ENCODE data around the gene CDV3. TPM values are rescaled to one million over a fixed set of nuclear protein-coding genes. Genes with fewer than 3 reads are reported as not detected.
A peak's percentile ranks its signal among the peaks of the same experiment; 100 is the strongest.
"Not testable (repeated sequence)": the region's sequence is repeated elsewhere in the genome, so short reads cannot be mapped to it uniquely, and the experiment has no call there.

The CDV3 gene
- 137 TPM for polyA plus RNA-seq (2013, experiment 1 of 2; ENCODE audit: insufficient read length)
- polyA plus RNA-seq (2013, experiment 2 of 2; ENCODE audit: insufficient read length) = 149 TPM

- no peak for DNase-seq
Observed at GRCh38 chr3:133573629-133574194, at the start of gene CDV3. Gene CDV3, plus strand, starts transcription at chr3:133573686. Its CDS starts 359 bp downstream, at chr3:133574045.

GRCh38 chr3:133523758-133524157 lies 49.7 kb upstream of the CDV3 start:
- not testable (repeated sequence) for DNase-seq

- DNase-seq = no peak
Observed at GRCh38 chr3:133525435-133525834, 48.1 kb upstream of the CDV3 start.

- no peak for DNase-seq
Observed at GRCh38 chr3:133527081-133527715, 46.3 kb upstream of the CDV3 start.

GRCh38 chr3:133529809-133530208 lies 43.7 kb upstream of the CDV3 start:
- DNase-seq = no peak

GRCh38 chr3:133531981-133532380 lies 41.5 kb upstream of the CDV3 start:
- DNase-seq = peak; percentile 69

GRCh38 chr3:133532951-133533350 lies 40.5 kb upstream of the CDV3 start:
- DNase-seq = peak; percentile 77

GRCh38 chr3:133535971-133536881 lies 37.3 kb upstream of the CDV3 start:
- DNase-seq = peak; percentile 92

- not testable (repeated sequence) for DNase-seq
Observed at GRCh38 chr3:133537131-133537530, 36.4 kb upstream of the CDV3 start.

GRCh38 chr3:133538154-133538553 lies 35.3 kb upstream of the CDV3 start:
- DNase-seq = no peak

- DNase-seq = peak; percentile 61
Observed at GRCh38 chr3:133540896-133541674, 32.4 kb upstream of the CDV3 start.

GRCh38 chr3:133542871-133543270 lies 30.6 kb upstream of the CDV3 start:
- no peak for DNase-seq

- not testable (repeated sequence) for DNase-seq
Observed at GRCh38 chr3:133544983-133545382, 28.5 kb upstream of the CDV3 start.

GRCh38 chr3:133547432-133548041 lies 25.9 kb upstream of the CDV3 start:
- peak; percentile 87 for DNase-seq

- DNase-seq = peak; percentile 72
Observed at GRCh38 chr3:133548090-133548489, 25.4 kb upstream of the CDV3 start.

GRCh38 chr3:133549565-133549964 lies 23.9 kb upstream of the CDV3 start:
- DNase-seq = no peak

- not testable (repeated sequence) for DNase-seq
Observed at GRCh38 chr3:133551589-133551988, 21.9 kb upstream of the CDV3 start.

- no peak for DNase-seq
Observed at GRCh38 chr3:133561679-133562078, 11.8 kb upstream of the CDV3 start.

GRCh38 chr3:133562376-133562775 lies 11.1 kb upstream of the CDV3 start:
- DNase-seq = no peak

- DNase-seq = peak; percentile 82
Observed at GRCh38 chr3:133563186-133563591, 10.3 kb upstream of the CDV3 start.

- no peak for DNase-seq
Observed at GRCh38 chr3:133563816-133564215, 9.7 kb upstream of the CDV3 start.

All from fibroblast of skin of scalp (primary cell).